Measurements from ENCODE around the gene EML4. TPM values are rescaled to one million over a fixed set of nuclear protein-coding genes. Genes with fewer than 3 reads are reported as not detected.
"Not testable (repeated sequence)": the region's sequence is repeated elsewhere in the genome, so short reads cannot be mapped to it uniquely, and the experiment has no call there.

The EML4 gene
- total and polyA plus RNA-seq, 4 donors = 9.6 to 51.9 (median 30.8) TPM

- H3K4me3 ChIP-seq (ENCODE audit: low read length in 2 of 2); DNase-seq; H3K27me3 ChIP-seq (ENCODE audit: control insufficient read depth in 1 of 2, insufficient read depth in 2 of 2, low read length in 1 of 2); H3K4me1 ChIP-seq (ENCODE audit: control insufficient read depth in 1 of 2, insufficient read depth in 2 of 2, low read length in 2 of 2); intact Hi-C loops (cut with DNase I); H3K36me3 ChIP-seq (ENCODE audit: control insufficient read depth in 1 of 2, insufficient read depth in 2 of 2, low read length in 1 of 2); H3K9me3 ChIP-seq (ENCODE audit: control insufficient read depth, low read length); ATAC-seq (ENCODE audit: low FRiP score); H3K27ac ChIP-seq (ENCODE audit: low read depth in 1 of 2, low read length in 2 of 2): not testable (repeated sequence)
- 96 to 97% methylated on average over 6 of the region's 6 CpGs for WGBS, 2 donors
These were observed 165.7 kb downstream of the EML4 start for GRCh38 chr2:42334865-42335264.

GRCh38 chr2:42335514-42336104 is 166.5 kb downstream of the EML4 start:
- no peaks in the 10 kb centered on the region for H3K4me1 ChIP-seq (ENCODE audit: control insufficient read depth in 1 of 2, insufficient read depth in 2 of 2, low read length in 2 of 2)
- H3K27me3 ChIP-seq (ENCODE audit: control insufficient read depth in 1 of 2, insufficient read depth in 2 of 2, low read length in 1 of 2) = no peaks in the 10 kb centered on the region
- WGBS, 2 donors = 97 to 98% methylated on average over 10 of the region's 10 CpGs
- no peak for ATAC-seq (ENCODE audit: low FRiP score)
- H3K36me3 ChIP-seq (ENCODE audit: control insufficient read depth in 1 of 2, insufficient read depth in 2 of 2, low read length in 1 of 2) = no peaks in the 10 kb centered on the region
- DNase-seq = no peak
- no peak overlapping the region for H3K4me3 ChIP-seq (ENCODE audit: low read length in 2 of 2)
- H3K27ac ChIP-seq (ENCODE audit: low read depth in 1 of 2, low read length in 2 of 2) = no peak overlapping the region
- H3K9me3 ChIP-seq (ENCODE audit: control insufficient read depth, low read length) = no peaks in the 10 kb centered on the region
- intact Hi-C loops (cut with DNase I) = no loop called here

GRCh38 chr2:42336361-42336965 is 167.3 kb downstream of the EML4 start:
- H3K36me3 ChIP-seq (ENCODE audit: control insufficient read depth in 1 of 2, insufficient read depth in 2 of 2, low read length in 1 of 2) = no peaks in the 10 kb centered on the region
- ATAC-seq (ENCODE audit: low FRiP score) (no peak), DNase-seq (no peak)
- intact Hi-C loops (cut with DNase I) = no loop called here
- H3K4me1 ChIP-seq (ENCODE audit: control insufficient read depth in 1 of 2, insufficient read depth in 2 of 2, low read length in 2 of 2) = no peaks in the 10 kb centered on the region
- H3K27ac ChIP-seq (ENCODE audit: low read depth in 1 of 2, low read length in 2 of 2) = no peak overlapping the region
- no peaks in the 10 kb centered on the region for H3K27me3 ChIP-seq (ENCODE audit: control insufficient read depth in 1 of 2, insufficient read depth in 2 of 2, low read length in 1 of 2)
- no peaks in the 10 kb centered on the region for H3K9me3 ChIP-seq (ENCODE audit: control insufficient read depth, low read length)
- H3K4me3 ChIP-seq (ENCODE audit: low read length in 2 of 2) = no peak overlapping the region
- WGBS, 2 donors = 93% methylated on average over 9 of the region's 9 CpGs

- H3K9me3 ChIP-seq (ENCODE audit: control insufficient read depth, low read length) = no peaks in the 10 kb centered on the region
- DNase-seq = no peak
- H3K36me3 ChIP-seq (ENCODE audit: control insufficient read depth in 1 of 2, insufficient read depth in 2 of 2, low read length in 1 of 2) = no peaks in the 10 kb centered on the region
- H3K4me3 ChIP-seq (ENCODE audit: low read length in 2 of 2) = no peak overlapping the region
- intact Hi-C loops (cut with DNase I) = no loop called here
- H3K4me1 ChIP-seq (ENCODE audit: control insufficient read depth in 1 of 2, insufficient read depth in 2 of 2, low read length in 2 of 2) = peaks cover 0 to 2% of the 10 kb centered on the region in 2 donors
- ATAC-seq (ENCODE audit: low FRiP score) = no peak
- H3K27me3 ChIP-seq (ENCODE audit: control insufficient read depth in 1 of 2, insufficient read depth in 2 of 2, low read length in 1 of 2) = no peaks in the 10 kb centered on the region
- H3K27ac ChIP-seq (ENCODE audit: low read depth in 1 of 2, low read length in 2 of 2) = no peak overlapping the region
- WGBS, 2 donors = 90 to 93% methylated on average over 5 of the region's 5 CpGs
These were observed 168.2 kb downstream of the EML4 start for GRCh38 chr2:42337356-42337820.

GRCh38 chr2:42337846-42338566 is 168.9 kb downstream of the EML4 start:
- H3K36me3 ChIP-seq (ENCODE audit: control insufficient read depth in 1 of 2, insufficient read depth in 2 of 2, low read length in 1 of 2) = no peaks in the 10 kb centered on the region
- intact Hi-C loops (cut with DNase I) = no loop called here
- no peaks in the 10 kb centered on the region for H3K27me3 ChIP-seq (ENCODE audit: control insufficient read depth in 1 of 2, insufficient read depth in 2 of 2, low read length in 1 of 2)
- H3K9me3 ChIP-seq (ENCODE audit: control insufficient read depth, low read length) = no peaks in the 10 kb centered on the region
- WGBS, 2 donors = 94% methylated on average over 28 of the region's 28 CpGs
- H3K4me1 ChIP-seq (ENCODE audit: control insufficient read depth in 1 of 2, insufficient read depth in 2 of 2, low read length in 2 of 2) = peaks cover 0 to 4% of the 10 kb centered on the region in 2 donors
- H3K4me3 ChIP-seq (ENCODE audit: low read length in 2 of 2) = no peak overlapping the region
- DNase-seq (no peak), ATAC-seq (ENCODE audit: low FRiP score) (no peak)
- no peak overlapping the region for H3K27ac ChIP-seq (ENCODE audit: low read depth in 1 of 2, low read length in 2 of 2)

- H3K36me3 ChIP-seq (ENCODE audit: control insufficient read depth in 1 of 2, insufficient read depth in 2 of 2, low read length in 1 of 2) = no peaks in the 10 kb centered on the region
- DNase-seq (no peak), ATAC-seq (ENCODE audit: low FRiP score) (no peak)
- peaks cover 0 to 4% of the 10 kb centered on the region in 2 donors for H3K4me1 ChIP-seq (ENCODE audit: control insufficient read depth in 1 of 2, insufficient read depth in 2 of 2, low read length in 2 of 2)
- WGBS, 2 donors = 88 to 90% methylated on average over 13 of the region's 13 CpGs
- intact Hi-C loops (cut with DNase I) = no loop called here
- no peak overlapping the region for H3K4me3 ChIP-seq (ENCODE audit: low read length in 2 of 2)
- no peak overlapping the region for H3K27ac ChIP-seq (ENCODE audit: low read depth in 1 of 2, low read length in 2 of 2)
- H3K9me3 ChIP-seq (ENCODE audit: control insufficient read depth, low read length) = no peaks in the 10 kb centered on the region
- H3K27me3 ChIP-seq (ENCODE audit: control insufficient read depth in 1 of 2, insufficient read depth in 2 of 2, low read length in 1 of 2) = no peaks in the 10 kb centered on the region
These were observed 169.5 kb downstream of the EML4 start for GRCh38 chr2:42338567-42339190.

GRCh38 chr2:42339191-42339912 is 170.2 kb downstream of the EML4 start:
- Histone ChIP-seq H3K27ac (ENCODE audit: low read depth in 1 of 2, low read length in 2 of 2) (no peak overlapping the region), H3K4me1 (ENCODE audit: control insufficient read depth in 1 of 2, insufficient read depth in 2 of 2, low read length in 2 of 2) (peaks cover 0 to 4% of the 10 kb centered on the region in 2 donors), H3K27me3 (ENCODE audit: control insufficient read depth in 1 of 2, insufficient read depth in 2 of 2, low read length in 1 of 2) (no peaks in the 10 kb centered on the region), H3K4me3 (ENCODE audit: low read length in 2 of 2) (no peak overlapping the region), H3K36me3 (ENCODE audit: control insufficient read depth in 1 of 2, insufficient read depth in 2 of 2, low read length in 1 of 2) (no peaks in the 10 kb centered on the region), H3K9me3 (ENCODE audit: control insufficient read depth, low read length) (no peaks in the 10 kb centered on the region)
- intact Hi-C loops (cut with DNase I) = no loop called here
- DNase-seq = no peak
- ATAC-seq (ENCODE audit: low FRiP score) = no peak
- WGBS, 2 donors = 86 to 87% methylated on average over 21 of the region's 21 CpGs
